ENCODE data around the gene ANAPC13.

ANAPC13 gene

GRCh38 chr3:134460965-134461364 is 24.8 kb downstream of the ANAPC13 start:
- Histone ChIP-seq H3K4me2 (ENCODE audit: low read depth, low read length) (no peak overlapping the region), H3K9me2 (replicated peaks; ENCODE audit: insufficient read depth, low read length) (no peaks in the 10 kb centered on the region), H3K9ac (ENCODE audit: low read length) (no peak overlapping the region), H3K27ac (ENCODE audit: low read length) (no peak overlapping the region), H3K79me2 (ENCODE audit: low read length) (no peaks in the 10 kb centered on the region), H3K4me3 (ENCODE audit: low read length) (no peak overlapping the region), H3K9me3 (replicated peaks; ENCODE audit: insufficient read depth, low read length) (no peaks in the 10 kb centered on the region), H3K36me3 (replicated peaks; ENCODE audit: insufficient read depth, low read length) (no peaks in the 10 kb centered on the region), H2AFZ (ENCODE audit: low read length) (no peak overlapping the region), H3K27me3 (replicated peaks; ENCODE audit: insufficient read depth, low read length) (no peaks in the 10 kb centered on the region), H3F3A (ENCODE audit: insufficient read depth, low read length) (no peaks in the 10 kb centered on the region), H4K20me1 (ENCODE audit: insufficient read depth, low read length) (no peaks in the 10 kb centered on the region), H3K4me1 (ENCODE audit: low read length) (no peaks in the 10 kb centered on the region)
- no peak for TF ChIP-seq CTCF (IDR thresholded peaks at IDR 0.05; ENCODE audit: low read length)
- no peak for TF ChIP-seq EZH2 (optimal IDR thresholded peaks at IDR 0.05; ENCODE audit: low read depth, low read length)
- TF ChIP-seq EZH2phosphoT487 (IDR thresholded peaks at IDR 0.05; ENCODE audit: low read length), result no peak
- DNase-seq, result no peak

GRCh38 chr3:134459562-134459961 is 26.2 kb downstream of the ANAPC13 start:
- no peak overlapping the region for H3K4me3 ChIP-seq (ENCODE audit: low read length)
- no peak overlapping the region for H3K4me2 ChIP-seq (ENCODE audit: low read depth, low read length)
- H3K36me3 ChIP-seq (replicated peaks; ENCODE audit: insufficient read depth, low read length), result no peaks in the 10 kb centered on the region
- no peaks in the 10 kb centered on the region for H3K4me1 ChIP-seq (ENCODE audit: low read length)
- no peaks in the 10 kb centered on the region for H3K9me2 ChIP-seq (replicated peaks; ENCODE audit: insufficient read depth, low read length)
- no peaks in the 10 kb centered on the region for H3K79me2 ChIP-seq (ENCODE audit: low read length)
- no peaks in the 10 kb centered on the region for H3K27me3 ChIP-seq (replicated peaks; ENCODE audit: insufficient read depth, low read length)
- no peak overlapping the region for H3K27ac ChIP-seq (ENCODE audit: low read length)
- no peaks in the 10 kb centered on the region for H4K20me1 ChIP-seq (ENCODE audit: insufficient read depth, low read length)
- no peak overlapping the region for H3K9ac ChIP-seq (ENCODE audit: low read length)
- H2AFZ ChIP-seq (ENCODE audit: low read length), result no peak overlapping the region
- H3K9me3 ChIP-seq (replicated peaks; ENCODE audit: insufficient read depth, low read length), result no peaks in the 10 kb centered on the region
- DNase-seq, result no peak
- H3F3A ChIP-seq (ENCODE audit: insufficient read depth, low read length), result no peaks in the 10 kb centered on the region
- TF ChIP-seq CTCF (IDR thresholded peaks at IDR 0.05; ENCODE audit: low read length) (no peak), EZH2 (optimal IDR thresholded peaks at IDR 0.05; ENCODE audit: low read depth, low read length) (no peak), EZH2phosphoT487 (IDR thresholded peaks at IDR 0.05; ENCODE audit: low read length) (no peak)

DNA sequence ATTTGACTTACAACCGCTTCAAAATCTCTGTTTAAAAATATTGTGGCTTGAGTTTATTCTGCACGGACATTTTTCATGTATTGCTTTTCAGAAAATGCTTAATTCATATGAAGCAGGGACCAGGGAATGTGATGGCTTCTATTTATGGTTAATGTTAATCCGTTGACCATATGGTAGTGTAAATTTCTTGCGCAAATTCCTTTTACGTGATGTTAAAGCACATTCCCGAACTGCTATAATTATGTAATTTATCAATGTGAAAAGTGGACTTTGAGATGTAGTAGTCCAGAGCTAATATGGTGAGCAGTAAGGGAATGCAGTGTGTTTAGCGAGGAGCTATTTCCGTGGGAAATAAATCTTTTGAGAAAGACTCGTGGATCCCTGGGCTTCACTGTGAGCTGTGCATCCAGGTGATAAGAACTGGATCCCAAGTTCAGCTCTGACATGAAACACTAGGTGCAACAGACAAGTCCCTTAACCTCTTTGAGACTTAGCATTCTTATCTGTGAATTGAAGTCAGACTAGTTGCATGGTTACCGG is 27.3 kb downstream of the ANAPC13 start:
- H3K9ac ChIP-seq (ENCODE audit: low read length), result no peak overlapping the region
- no peaks in the 10 kb centered on the region for H3F3A ChIP-seq (ENCODE audit: insufficient read depth, low read length)
- H3K4me1 ChIP-seq (ENCODE audit: low read length), result no peaks in the 10 kb centered on the region
- H3K9me2 ChIP-seq (replicated peaks; ENCODE audit: insufficient read depth, low read length), result no peaks in the 10 kb centered on the region
- TF ChIP-seq EZH2 (optimal IDR thresholded peaks at IDR 0.05; ENCODE audit: low read depth, low read length) (no peak), CTCF (IDR thresholded peaks at IDR 0.05; ENCODE audit: low read length) (no peak), EZH2phosphoT487 (IDR thresholded peaks at IDR 0.05; ENCODE audit: low read length) (no peak)
- H3K27ac ChIP-seq (ENCODE audit: low read length), result no peak overlapping the region
- H3K4me3 ChIP-seq (ENCODE audit: low read length), result no peak overlapping the region
- no peaks in the 10 kb centered on the region for H3K27me3 ChIP-seq (replicated peaks; ENCODE audit: insufficient read depth, low read length)
- DNase-seq, result no peak
- no peaks in the 10 kb centered on the region for H4K20me1 ChIP-seq (ENCODE audit: insufficient read depth, low read length)
- H3K36me3 ChIP-seq (replicated peaks; ENCODE audit: insufficient read depth, low read length), result no peaks in the 10 kb centered on the region
- H3K4me2 ChIP-seq (ENCODE audit: low read depth, low read length), result no peak overlapping the region
- no peaks in the 10 kb centered on the region for H3K79me2 ChIP-seq (ENCODE audit: low read length)
- no peak overlapping the region for H2AFZ ChIP-seq (ENCODE audit: low read length)
- H3K9me3 ChIP-seq (replicated peaks; ENCODE audit: insufficient read depth, low read length), result no peaks in the 10 kb centered on the region
